Measurements from ENCODE around the gene ULBP3. TPM values are rescaled to one million over a fixed set of nuclear protein-coding genes. Genes with fewer than 3 reads are reported as not detected.

ULBP3 gene
- total and polyA plus RNA-seq, 9 of the 15 experiments (the other 6 are each of a cell fraction or from before 2014, with no cell fraction given), result 0.25 to 0.33 TPM; not detected in 7

- BruUV-seq (replicated peaks), result no TSS peak
- FAIRE-seq, result no peak
- no peak for ATAC-seq
- Histone ChIP-seq H3K9ac (ENCODE audit: insufficient read depth in 1 of 2, low read depth in 2 of 2, low read length in 2 of 2) (no peak overlapping the region), H3K36me3 (ENCODE audit: control insufficient read depth, insufficient read depth, low read length) (no peaks in the 10 kb centered on the region), H3K79me2 (ENCODE audit: control insufficient read depth, insufficient read depth, low read length) (no peaks in the 10 kb centered on the region), H3K4me2 (ENCODE audit: insufficient read depth, low read length) (no peak overlapping the region), H4K20me1 (replicated peaks; ENCODE audit: control insufficient read depth, insufficient read depth, low read length) (0 out of 2 replicates have a peak, but pooled peaks cover 4% of the 10 kb centered on the region), H2AFZ (ENCODE audit: low read depth, low read length) (no peak overlapping the region), H3K4me3 (no peak overlapping the region), H3K9me1 (ENCODE audit: control insufficient read depth, insufficient read depth, low read length) (no peaks in the 10 kb centered on the region), H3K27me3 (ENCODE audit: control insufficient read depth in 2 of 2, insufficient read depth in 2 of 2, low read length in 2 of 2) (peaks cover 70 to 76% of the 10 kb centered on the region in 2 experiments), H3K4me1 (replicated peaks in 1 of 2; ENCODE audit: control insufficient read depth in 2 of 2, insufficient read depth in 2 of 2, low read length in 2 of 2) (peaks cover 0 to 6% of the 10 kb centered on the region in 2 experiments; a peak in 1 of 5 replicates), H3K27ac (ENCODE audit: extremely low read depth, low read depth, low read length) (no peak overlapping the region), H3K9me3 (replicated peaks; ENCODE audit: control insufficient read depth, insufficient read depth, low read depth, low read length) (no peaks in the 10 kb centered on the region; the same call in 1 of the 2 replicates)
- ChIA-PET POLR2A (interaction anchor here (1.0 kb wide), 1 partner anchor 13 kb away, joined by 5 read pairs; no protein-coding TSS in a partner anchor), CTCF (ENCODE audit: low intra/inter-chr PET ratio) (no interaction called here)
- no peak for DNase-seq (ENCODE audit: extremely low read depth in 1 of 4, low spot score in 3 of 4)
- TF ChIP-seq PRDM10 (IDR thresholded peaks at IDR 0.05; ENCODE audit: partially characterized antibody), result peak; percentile 86
- TF ChIP-seq GATAD2B (IDR thresholded peaks at IDR 0.05; ENCODE audit: borderline replicate concordance), result no peak
- in situ Hi-C loops (cut with MboI), result loop anchor here (25.0 kb wide), 1 partner anchor 755 kb away; no protein-coding TSS in a partner anchor
- intact Hi-C loops (cut with micrococcal nuclease), result no loop called here
- WGBS (ENCODE audit: insufficient coverage, low coverage, missing lambda C conversion rate), result under 1% methylated on average over 28 of the region's 29 CpGs
Measured at GRCh38 chr6:150057501-150057951, 11.4 kb downstream of the ULBP3 start.
